Measurements from ENCODE around the gene GABRR1. TPM values are rescaled to one million over a fixed set of nuclear protein-coding genes. Genes with fewer than 3 reads are reported as not detected.

The GABRR1 gene
- total and polyA plus RNA-seq, 2 experiments from 2014 or later, result not detected

DNA sequence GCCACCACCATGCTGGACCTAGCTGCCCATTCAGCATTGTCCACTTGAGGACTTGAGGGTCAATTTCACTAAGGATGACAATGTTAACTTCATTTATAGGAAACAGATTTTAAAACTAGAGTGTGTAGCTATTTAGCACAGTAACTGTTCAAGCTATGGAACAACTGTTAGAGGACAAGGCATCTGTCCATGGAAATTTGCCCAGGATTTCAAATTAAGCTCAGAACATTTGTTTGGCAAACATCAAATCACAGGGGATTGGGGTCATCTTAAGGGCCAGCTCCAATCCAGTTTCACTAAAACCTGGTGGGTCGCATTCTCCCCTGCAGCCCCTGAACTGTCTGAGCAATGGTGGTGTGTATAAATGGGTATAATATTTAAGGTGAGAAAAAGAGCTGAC, 36.2 kb downstream of the GABRR1 start:
- H3K4me1 ChIP-seq (ENCODE audit: insufficient read depth), result no peaks in the 10 kb centered on the region

DNA sequence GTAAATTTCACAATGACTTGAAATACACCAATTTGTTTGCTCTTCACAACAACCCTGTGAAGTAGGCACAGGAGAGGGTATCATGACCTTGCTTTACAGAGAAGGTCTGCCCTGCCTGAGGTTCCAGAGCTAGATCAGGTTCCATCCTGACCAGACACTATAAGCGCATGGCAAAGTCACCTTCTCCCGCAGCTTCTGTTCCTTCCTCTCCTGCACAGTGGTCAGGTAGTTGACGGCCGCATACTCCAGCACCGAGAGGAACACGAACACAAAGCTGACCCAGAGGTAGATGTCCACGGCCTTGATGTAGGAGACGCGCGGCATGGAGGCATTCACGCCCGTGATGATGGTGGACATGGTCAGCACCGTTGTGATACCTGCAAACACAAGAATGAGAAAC, 37.0 kb downstream of the GABRR1 start:
- H3K27ac ChIP-seq, result no peak overlapping the region
- in situ Hi-C loops (cut with MboI), result no loop called here
- no peak overlapping the region for H3K4me3 ChIP-seq
- no peak for DNase-seq
- H3K4me2 ChIP-seq (ENCODE audit: unreplicated experiment), result no peak overlapping the region
- no peaks in the 10 kb centered on the region for H3K27me3 ChIP-seq (replicated peaks; ENCODE audit: insufficient read depth)
- no peaks in the 10 kb centered on the region for H3K36me3 ChIP-seq (ENCODE audit: low read depth)
- no peak for TF ChIP-seq EZH2phosphoT487 (IDR thresholded peaks at IDR 0.05; ENCODE audit: insufficient read depth, low read depth)
- no peak for TF ChIP-seq EZH2 (IDR thresholded peaks at IDR 0.05; ENCODE audit: insufficient read depth, poor library complexity, severe bottlenecking)
- H4K20me1 ChIP-seq (ENCODE audit: insufficient read depth), result no peaks in the 10 kb centered on the region
- no peak overlapping the region for H3K9ac ChIP-seq
- 82 to 83% methylated on average over 13 of the region's 13 CpGs for WGBS, 2 experiments (ENCODE audit: low coverage in 1 of 2, low lambda C conversion rate in 2 of 2, missing lambda C conversion rate in 2 of 2)
- H3K9me3 ChIP-seq (ENCODE audit: low read depth), result no peaks in the 10 kb centered on the region
- no peaks in the 10 kb centered on the region for H3K9me2 ChIP-seq (ENCODE audit: insufficient read depth)
- no peaks in the 10 kb centered on the region for H3K4me1 ChIP-seq (ENCODE audit: insufficient read depth)
- no peaks in the 10 kb centered on the region for H3F3A ChIP-seq (ENCODE audit: insufficient read depth)
- no peaks in the 10 kb centered on the region for H3K79me2 ChIP-seq (ENCODE audit: insufficient read depth)
- no peak overlapping the region for H2AFZ ChIP-seq

More for the DNA sequence above, 36.2 kb downstream of the GABRR1 start:
- Histone ChIP-seq H4K20me1 (ENCODE audit: insufficient read depth) (no peaks in the 10 kb centered on the region), H3K27me3 (replicated peaks; ENCODE audit: insufficient read depth) (no peaks in the 10 kb centered on the region), H3K4me2 (ENCODE audit: unreplicated experiment) (no peak overlapping the region), H3K4me3 (no peak overlapping the region), H3F3A (ENCODE audit: insufficient read depth) (no peaks in the 10 kb centered on the region), H3K79me2 (ENCODE audit: insufficient read depth) (no peaks in the 10 kb centered on the region), H3K27ac (no peak overlapping the region), H3K36me3 (ENCODE audit: low read depth) (no peaks in the 10 kb centered on the region), H3K9me3 (ENCODE audit: low read depth) (no peaks in the 10 kb centered on the region), H2AFZ (no peak overlapping the region), H3K9me2 (ENCODE audit: insufficient read depth) (no peaks in the 10 kb centered on the region), H3K9ac (no peak overlapping the region)
- no peak for TF ChIP-seq EZH2 (IDR thresholded peaks at IDR 0.05; ENCODE audit: insufficient read depth, poor library complexity, severe bottlenecking)
- TF ChIP-seq EZH2phosphoT487 (IDR thresholded peaks at IDR 0.05; ENCODE audit: insufficient read depth, low read depth), result no peak
- WGBS, 2 experiments (ENCODE audit: low coverage in 1 of 2, low lambda C conversion rate in 2 of 2, missing lambda C conversion rate in 2 of 2), result 20 to 23% methylated on average over 1 of the region's 1 CpG
- no peak for DNase-seq
- in situ Hi-C loops (cut with MboI), result no loop called here

- Histone ChIP-seq H3K9me2 (ENCODE audit: insufficient read depth) (no peaks in the 10 kb centered on the region), H3K27ac (no peak overlapping the region), H2AFZ (no peak overlapping the region), H3F3A (ENCODE audit: insufficient read depth) (no peaks in the 10 kb centered on the region), H3K79me2 (ENCODE audit: insufficient read depth) (no peaks in the 10 kb centered on the region), H3K9ac (no peak overlapping the region), H3K4me3 (no peak overlapping the region), H4K20me1 (ENCODE audit: insufficient read depth) (no peaks in the 10 kb centered on the region), H3K27me3 (replicated peaks; ENCODE audit: insufficient read depth) (no peaks in the 10 kb centered on the region), H3K36me3 (ENCODE audit: low read depth) (no peaks in the 10 kb centered on the region), H3K4me2 (ENCODE audit: unreplicated experiment) (no peak overlapping the region), H3K9me3 (ENCODE audit: low read depth) (no peaks in the 10 kb centered on the region), H3K4me1 (ENCODE audit: insufficient read depth) (no peaks in the 10 kb centered on the region)
- DNase-seq, result no peak
- WGBS, 2 experiments (ENCODE audit: low coverage in 1 of 2, low lambda C conversion rate in 2 of 2, missing lambda C conversion rate in 2 of 2), result 61 to 64% methylated on average over 4 of the region's 4 CpGs
- TF ChIP-seq EZH2phosphoT487 (IDR thresholded peaks at IDR 0.05; ENCODE audit: insufficient read depth, low read depth) (no peak), EZH2 (IDR thresholded peaks at IDR 0.05; ENCODE audit: insufficient read depth, poor library complexity, severe bottlenecking) (no peak)
- in situ Hi-C loops (cut with MboI), result no loop called here
Measured at GRCh38 chr6:89173634-89174033, 43.5 kb downstream of the GABRR1 start.

GRCh38 chr6:89172131-89172530, 45.0 kb downstream of the GABRR1 start:
- Histone ChIP-seq H2AFZ (no peak overlapping the region), H3K79me2 (ENCODE audit: insufficient read depth) (no peaks in the 10 kb centered on the region), H3K9ac (no peak overlapping the region), H3K4me3 (no peak overlapping the region), H3K27ac (no peak overlapping the region), H3K27me3 (replicated peaks; ENCODE audit: insufficient read depth) (no peaks in the 10 kb centered on the region), H3F3A (ENCODE audit: insufficient read depth) (no peaks in the 10 kb centered on the region), H3K9me2 (ENCODE audit: insufficient read depth) (no peaks in the 10 kb centered on the region), H3K4me1 (ENCODE audit: insufficient read depth) (no peaks in the 10 kb centered on the region), H4K20me1 (ENCODE audit: insufficient read depth) (no peaks in the 10 kb centered on the region), H3K36me3 (ENCODE audit: low read depth) (no peaks in the 10 kb centered on the region), H3K9me3 (ENCODE audit: low read depth) (no peaks in the 10 kb centered on the region), H3K4me2 (ENCODE audit: unreplicated experiment) (no peak overlapping the region)
- in situ Hi-C loops (cut with MboI), result no loop called here
- TF ChIP-seq EZH2phosphoT487 (IDR thresholded peaks at IDR 0.05; ENCODE audit: insufficient read depth, low read depth), result no peak
- no peak for TF ChIP-seq EZH2 (IDR thresholded peaks at IDR 0.05; ENCODE audit: insufficient read depth, poor library complexity, severe bottlenecking)
- 6 to 30% methylated on average over 2 to 6 of the region's 6 CpGs for WGBS, 2 experiments (ENCODE audit: low coverage in 1 of 2, low lambda C conversion rate in 2 of 2, missing lambda C conversion rate in 2 of 2)
- DNase-seq, result no peak

- no peak overlapping the region for H2AFZ ChIP-seq
- H3K4me3 ChIP-seq, result no peak overlapping the region
Measured at GRCh38 chr6:89162047-89162371, 55.1 kb downstream of the GABRR1 start.

More at GRCh38 chr6:89162047-89162371, 55.1 kb downstream of the GABRR1 start:
- Histone ChIP-seq H3K27ac (no peak overlapping the region), H3K79me2 (ENCODE audit: insufficient read depth) (no peaks in the 10 kb centered on the region), H3K9me2 (ENCODE audit: insufficient read depth) (no peaks in the 10 kb centered on the region), H3K36me3 (ENCODE audit: low read depth) (no peaks in the 10 kb centered on the region), H3K4me1 (ENCODE audit: insufficient read depth) (no peaks in the 10 kb centered on the region), H3F3A (ENCODE audit: insufficient read depth) (no peaks in the 10 kb centered on the region), H4K20me1 (ENCODE audit: insufficient read depth) (no peaks in the 10 kb centered on the region), H3K9me3 (ENCODE audit: low read depth) (no peaks in the 10 kb centered on the region), H3K4me2 (ENCODE audit: unreplicated experiment) (no peak overlapping the region), H3K27me3 (replicated peaks; ENCODE audit: insufficient read depth) (no peaks in the 10 kb centered on the region), H3K9ac (no peak overlapping the region)
- DNase-seq, result no peak
- in situ Hi-C loops (cut with MboI), result no loop called here
- 73% methylated on average over 4 of the region's 4 CpGs for WGBS, 2 experiments (ENCODE audit: low coverage in 1 of 2, low lambda C conversion rate in 2 of 2, missing lambda C conversion rate in 2 of 2)
- no peak for TF ChIP-seq EZH2phosphoT487 (IDR thresholded peaks at IDR 0.05; ENCODE audit: insufficient read depth, low read depth)
- no peak for TF ChIP-seq EZH2 (IDR thresholded peaks at IDR 0.05; ENCODE audit: insufficient read depth, poor library complexity, severe bottlenecking)
